ENCODE data around the gene ANO3. TPM values are rescaled to one million over a fixed set of nuclear protein-coding genes. Genes with fewer than 3 reads are reported as not detected.

Gene ANO3
- total RNA-seq, 6 experiments from 2014 or later: 0.02 to 0.10 (median 0.05) TPM; not detected in 1

DNA sequence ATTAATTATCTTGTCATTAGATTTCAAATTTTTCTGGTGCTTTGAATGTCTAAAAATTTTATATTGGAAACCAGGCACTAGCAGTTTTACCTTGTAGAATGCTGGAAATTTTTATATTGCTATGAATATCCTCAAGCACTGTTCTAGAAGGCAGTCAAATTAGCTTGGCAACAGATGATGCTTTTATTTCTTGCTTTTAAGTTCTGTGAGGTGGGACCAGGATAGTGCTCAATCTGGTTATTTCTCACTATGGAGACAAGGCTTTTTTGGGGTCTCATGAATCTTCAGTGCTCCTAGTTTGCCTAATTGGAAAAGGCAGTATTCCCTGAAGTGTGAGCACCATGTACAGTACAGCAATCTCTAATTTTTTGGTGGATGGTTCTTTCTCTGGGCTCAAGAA, 27.1 kb downstream of the ANO3 start:
- no peaks in the 10 kb centered on the region for H3K9me3 Mint-ChIP-seq
- no peak overlapping the region for H3K27ac Mint-ChIP-seq
- no peak for DNase-seq
- peaks cover 3% of the 10 kb centered on the region for H3K27me3 Mint-ChIP-seq (ENCODE audit: insufficient read depth)
- H3K36me3 Mint-ChIP-seq (ENCODE audit: low read depth): no peaks in the 10 kb centered on the region
- no peak overlapping the region for H3K4me3 Mint-ChIP-seq
- no peaks in the 10 kb centered on the region for H3K4me1 Mint-ChIP-seq (ENCODE audit: low read depth)
- TF ChIP-seq, protein P1, sequence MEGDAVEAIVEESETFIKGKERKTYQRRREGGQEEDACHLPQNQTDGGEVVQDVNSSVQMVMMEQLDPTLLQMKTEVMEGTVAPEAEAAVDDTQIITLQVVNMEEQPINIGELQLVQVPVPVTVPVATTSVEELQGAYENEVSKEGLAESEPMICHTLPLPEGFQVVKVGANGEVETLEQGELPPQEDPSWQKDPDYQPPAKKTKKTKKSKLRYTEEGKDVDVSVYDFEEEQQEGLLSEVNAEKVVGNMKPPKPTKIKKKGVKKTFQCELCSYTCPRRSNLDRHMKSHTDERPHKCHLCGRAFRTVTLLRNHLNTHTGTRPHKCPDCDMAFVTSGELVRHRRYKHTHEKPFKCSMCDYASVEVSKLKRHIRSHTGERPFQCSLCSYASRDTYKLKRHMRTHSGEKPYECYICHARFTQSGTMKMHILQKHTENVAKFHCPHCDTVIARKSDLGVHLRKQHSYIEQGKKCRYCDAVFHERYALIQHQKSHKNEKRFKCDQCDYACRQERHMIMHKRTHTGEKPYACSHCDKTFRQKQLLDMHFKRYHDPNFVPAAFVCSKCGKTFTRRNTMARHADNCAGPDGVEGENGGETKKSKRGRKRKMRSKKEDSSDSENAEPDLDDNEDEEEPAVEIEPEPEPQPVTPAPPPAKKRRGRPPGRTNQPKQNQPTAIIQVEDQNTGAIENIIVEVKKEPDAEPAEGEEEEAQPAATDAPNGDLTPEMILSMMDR (IDR thresholded peaks at IDR 0.05): no peak

DNA sequence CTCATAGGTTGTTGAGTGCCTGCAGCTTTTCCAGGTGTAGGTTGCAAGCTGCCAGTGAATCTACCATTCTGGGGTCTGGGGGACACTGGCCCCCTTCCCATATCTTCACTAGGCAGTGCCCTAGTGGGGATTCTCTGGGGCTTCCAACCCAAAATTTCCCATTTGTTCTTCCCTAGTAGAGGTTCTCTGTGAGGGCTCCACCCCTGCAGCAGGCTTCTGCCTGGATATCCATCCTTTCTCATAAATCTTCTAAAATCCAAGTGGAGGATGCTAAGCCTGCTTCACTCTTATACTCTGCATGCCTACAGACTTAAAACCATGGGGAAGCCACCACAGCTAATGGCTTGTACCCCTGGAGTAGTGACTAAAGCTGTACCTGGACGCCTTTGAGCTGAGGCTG, 33.4 kb downstream of the ANO3 start:
- Mint-ChIP-seq H3K27ac (no peak overlapping the region), H3K27me3 (ENCODE audit: insufficient read depth) (no peaks in the 10 kb centered on the region; the same call in 1 of the 2 replicates), H3K4me1 (ENCODE audit: low read depth) (no peaks in the 10 kb centered on the region), H3K4me3 (no peak overlapping the region), H3K36me3 (ENCODE audit: low read depth) (no peaks in the 10 kb centered on the region; the same call in 1 of the 2 replicates), H3K9me3 (peaks cover 25% of the 10 kb centered on the region)
- no peak for DNase-seq
- TF ChIP-seq, protein P1 (IDR thresholded peaks at IDR 0.05): no peak

DNA sequence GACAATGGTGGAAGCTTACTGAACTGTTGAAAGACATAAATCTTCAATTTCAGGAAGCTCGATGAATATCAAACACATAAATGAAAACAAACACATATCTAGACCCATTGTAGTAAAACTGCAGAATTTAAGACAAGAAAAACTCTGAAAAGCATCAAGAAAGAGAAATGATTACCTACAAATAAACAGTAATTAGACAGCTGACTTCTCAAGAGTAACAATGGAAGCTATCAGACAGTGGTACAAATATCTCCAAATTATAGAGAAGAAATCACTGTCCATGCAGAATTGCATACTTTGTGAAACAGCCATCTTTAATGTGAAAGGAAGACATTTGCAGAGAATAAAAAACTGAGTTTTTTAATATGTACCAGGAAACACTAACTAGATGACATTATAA, 45.7 kb downstream of the ANO3 start:
- no peak overlapping the region for H3K4me3 Mint-ChIP-seq

DNA sequence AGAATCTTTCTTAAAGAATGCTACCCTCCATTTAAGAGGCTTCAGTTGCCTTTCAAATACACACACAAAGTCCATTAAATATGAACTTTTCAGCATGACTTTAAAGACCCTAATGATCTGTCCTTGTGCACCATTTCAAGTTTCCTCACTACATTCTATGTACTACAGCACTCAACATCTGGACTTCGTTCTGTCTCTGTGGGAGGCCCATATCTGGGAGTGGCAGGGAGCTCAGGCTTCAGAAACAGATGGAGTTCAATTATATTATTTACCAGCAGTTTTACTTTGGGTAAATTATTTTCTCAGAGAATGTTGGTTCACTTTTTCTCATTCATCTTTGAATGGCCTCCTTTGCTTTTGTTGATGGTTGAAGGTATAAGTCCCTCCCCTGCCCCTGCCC, 67.4 kb downstream of the ANO3 start:
- Mint-ChIP-seq H3K27ac (no peak overlapping the region), H3K4me3 (no peak overlapping the region), H3K9me3 (peaks cover 9% of the 10 kb centered on the region), H3K27me3 (ENCODE audit: insufficient read depth) (no peaks in the 10 kb centered on the region; the same call in 1 of the 2 replicates), H3K36me3 (ENCODE audit: low read depth) (no peaks in the 10 kb centered on the region; the same call in 1 of the 2 replicates), H3K4me1 (ENCODE audit: low read depth) (no peaks in the 10 kb centered on the region)
- no peak for DNase-seq
- TF ChIP-seq, protein P1 (IDR thresholded peaks at IDR 0.05): no peak

More for the DNA sequence above, 45.7 kb downstream of the ANO3 start:
- no peak for DNase-seq
- Mint-ChIP-seq H3K27me3 (ENCODE audit: insufficient read depth) (no peaks in the 10 kb centered on the region), H3K4me1 (ENCODE audit: low read depth) (no peaks in the 10 kb centered on the region), H3K27ac (no peak overlapping the region), H3K9me3 (peaks cover 30% of the 10 kb centered on the region), H3K36me3 (ENCODE audit: low read depth) (0 out of 2 replicates have a peak, but pooled peaks cover 10% of the 10 kb centered on the region)
- TF ChIP-seq, protein P1 (IDR thresholded peaks at IDR 0.05): no peak

DNA sequence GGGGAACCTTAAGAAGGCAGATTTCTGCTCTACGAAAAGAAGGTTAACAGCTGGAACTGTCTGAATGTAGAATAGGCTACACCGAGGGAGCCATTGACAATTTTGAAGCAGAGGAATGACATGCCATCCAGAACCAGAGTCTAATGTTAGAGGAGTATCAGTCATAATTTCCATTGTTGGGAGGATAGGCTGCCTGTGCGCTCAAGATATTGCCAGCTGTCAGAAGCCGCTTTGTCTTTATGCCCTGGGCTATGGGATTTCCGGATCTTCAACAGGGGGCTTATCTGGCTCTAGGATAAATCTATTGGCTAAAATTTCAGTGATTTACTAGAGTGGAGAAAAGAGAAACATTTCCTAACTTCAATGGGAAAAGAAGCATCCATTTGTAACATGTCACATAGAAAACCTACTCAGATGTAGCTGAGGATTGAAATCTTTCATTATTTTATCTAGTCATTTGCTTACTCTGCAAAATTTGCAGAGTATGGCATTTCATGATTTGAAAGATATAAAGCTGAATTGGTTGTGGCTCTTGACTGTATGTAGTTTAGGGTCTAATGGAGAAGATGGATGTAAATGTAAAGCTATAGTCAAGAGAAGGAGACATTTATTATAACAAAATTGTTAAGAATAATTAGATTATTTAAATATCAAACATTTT, 78.9 kb downstream of the ANO3 start:
- no peak for DNase-seq
- TF ChIP-seq, protein P1 (IDR thresholded peaks at IDR 0.05): no peak
- H3K4me3 Mint-ChIP-seq: no peak overlapping the region
- no peaks in the 10 kb centered on the region for H3K36me3 Mint-ChIP-seq (ENCODE audit: low read depth)
- no peaks in the 10 kb centered on the region; the same call in 1 of the 2 replicates for H3K9me3 Mint-ChIP-seq
- H3K27me3 Mint-ChIP-seq (ENCODE audit: insufficient read depth): no peaks in the 10 kb centered on the region
- H3K27ac Mint-ChIP-seq: no peak overlapping the region
- H3K4me1 Mint-ChIP-seq (ENCODE audit: low read depth): no peaks in the 10 kb centered on the region

Data from HFFc6 (cell line).